ENCODE results near the gene HJURP.

The HJURP gene

DNA sequence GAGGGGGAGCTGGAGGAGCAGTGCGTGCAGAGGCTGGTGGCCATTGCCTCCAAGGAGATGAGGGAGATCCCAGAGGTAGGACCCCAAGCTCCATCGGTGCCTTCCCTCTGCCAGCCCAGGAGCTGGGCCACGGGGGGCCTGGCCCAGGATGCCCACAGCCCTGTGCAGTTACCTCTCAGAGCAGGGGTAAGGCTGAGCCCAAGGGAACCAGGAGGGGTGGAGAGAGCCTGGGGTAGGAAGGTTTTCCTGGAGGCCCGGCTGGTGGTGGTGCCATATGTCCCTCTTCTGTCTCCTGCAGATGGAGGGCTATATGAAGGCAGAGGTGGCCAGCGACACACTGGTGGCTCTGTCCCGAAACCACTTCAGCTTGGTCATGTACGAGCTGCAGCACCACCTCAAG lies 64.8 kb downstream of the HJURP start:
- DNase-seq, result no peak

All from amniotic stem cell (primary cell).